Measurements from ENCODE around the gene NDUFB10.
A peak's percentile ranks its signal among the peaks of the same experiment; 100 is the strongest.
"Not testable (repeated sequence)": the region's sequence is repeated elsewhere in the genome, so short reads cannot be mapped to it uniquely, and the experiment has no call there.

Gene NDUFB10

DNA sequence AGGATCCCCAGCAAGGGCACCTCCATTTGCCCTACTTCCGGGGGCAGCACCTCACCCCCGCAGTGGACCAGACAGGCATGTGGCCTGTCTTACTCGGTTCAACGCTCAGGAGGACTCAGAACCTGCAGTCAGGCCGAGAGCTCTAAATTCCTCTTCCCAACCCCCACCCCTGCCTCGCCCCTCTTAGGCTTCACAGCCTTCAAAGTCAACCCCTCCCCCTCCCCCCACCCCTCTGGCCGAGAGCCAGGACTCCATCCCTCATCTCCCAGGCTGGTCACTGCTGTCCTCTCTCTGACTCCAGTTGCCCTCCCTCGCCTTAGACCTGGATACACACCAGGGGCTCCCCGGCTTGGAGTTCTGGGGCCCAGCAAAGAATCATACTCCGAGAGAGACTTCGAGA, 33.1 kb upstream of the NDUFB10 start:
- DNase-seq: no peak

DNA sequence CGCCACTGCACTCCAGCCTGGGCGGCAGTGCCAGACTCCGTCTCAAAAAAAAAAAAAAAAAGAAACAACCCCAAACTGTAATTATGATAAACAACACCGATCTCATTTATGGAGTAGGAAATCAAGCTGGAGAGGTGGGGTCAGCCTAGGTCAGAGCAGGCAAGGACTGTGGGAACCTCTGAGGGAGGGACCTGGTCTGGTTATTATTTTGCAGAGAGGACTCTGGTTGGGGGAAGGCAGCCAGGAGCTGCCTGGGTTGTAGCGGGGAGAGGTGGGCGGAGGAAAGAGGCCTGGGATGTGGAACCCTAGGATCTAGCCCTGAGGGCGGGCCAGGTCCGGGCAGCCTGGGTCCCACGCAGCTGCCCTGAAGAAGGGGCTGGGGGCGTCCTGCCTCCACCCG, 30.2 kb upstream of the NDUFB10 start:
- DNase-seq: no peak

DNA sequence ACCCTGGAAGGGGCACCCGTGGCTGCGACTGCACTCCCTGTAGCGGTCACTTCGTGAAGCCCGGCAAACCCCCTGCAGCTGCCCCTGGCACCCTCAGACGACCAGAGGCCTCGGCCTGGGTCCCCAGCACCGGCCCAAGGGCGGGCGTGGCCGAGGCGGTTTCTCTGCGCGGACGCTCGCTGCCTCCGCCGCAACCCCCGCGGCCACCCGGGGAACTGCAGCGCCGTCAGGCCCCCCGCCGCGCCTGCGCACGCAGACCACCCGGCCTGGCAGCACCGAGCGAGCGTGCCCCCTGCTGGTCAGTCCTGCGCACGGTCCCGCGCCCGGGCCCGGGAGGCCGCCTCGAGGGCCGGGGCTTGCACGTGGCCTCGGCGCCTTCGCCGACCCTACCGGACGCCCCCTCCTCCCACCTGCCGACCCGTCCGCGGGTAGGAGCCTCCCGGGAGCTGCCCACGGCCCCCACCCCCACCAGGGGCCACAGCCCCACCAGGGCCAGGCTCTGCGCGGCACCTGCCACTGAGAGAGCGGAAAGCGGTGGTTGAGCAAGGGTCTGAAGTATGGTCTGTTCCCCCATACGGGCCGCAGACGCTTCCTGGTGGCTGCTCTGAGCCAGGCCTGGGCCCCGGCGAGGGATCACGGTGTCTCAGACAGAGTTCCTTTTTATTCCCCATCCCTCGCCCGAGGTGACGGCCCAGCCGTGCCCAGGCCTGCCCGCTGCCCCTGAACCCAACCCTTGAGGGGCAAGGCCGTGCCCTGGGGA, 29.6 kb upstream of the NDUFB10 start:
- DNase-seq: peak; percentile 51

GRCh38 chr16:1930338-1930720, 29.0 kb upstream of the NDUFB10 start:
- DNase-seq: no peak

DNA sequence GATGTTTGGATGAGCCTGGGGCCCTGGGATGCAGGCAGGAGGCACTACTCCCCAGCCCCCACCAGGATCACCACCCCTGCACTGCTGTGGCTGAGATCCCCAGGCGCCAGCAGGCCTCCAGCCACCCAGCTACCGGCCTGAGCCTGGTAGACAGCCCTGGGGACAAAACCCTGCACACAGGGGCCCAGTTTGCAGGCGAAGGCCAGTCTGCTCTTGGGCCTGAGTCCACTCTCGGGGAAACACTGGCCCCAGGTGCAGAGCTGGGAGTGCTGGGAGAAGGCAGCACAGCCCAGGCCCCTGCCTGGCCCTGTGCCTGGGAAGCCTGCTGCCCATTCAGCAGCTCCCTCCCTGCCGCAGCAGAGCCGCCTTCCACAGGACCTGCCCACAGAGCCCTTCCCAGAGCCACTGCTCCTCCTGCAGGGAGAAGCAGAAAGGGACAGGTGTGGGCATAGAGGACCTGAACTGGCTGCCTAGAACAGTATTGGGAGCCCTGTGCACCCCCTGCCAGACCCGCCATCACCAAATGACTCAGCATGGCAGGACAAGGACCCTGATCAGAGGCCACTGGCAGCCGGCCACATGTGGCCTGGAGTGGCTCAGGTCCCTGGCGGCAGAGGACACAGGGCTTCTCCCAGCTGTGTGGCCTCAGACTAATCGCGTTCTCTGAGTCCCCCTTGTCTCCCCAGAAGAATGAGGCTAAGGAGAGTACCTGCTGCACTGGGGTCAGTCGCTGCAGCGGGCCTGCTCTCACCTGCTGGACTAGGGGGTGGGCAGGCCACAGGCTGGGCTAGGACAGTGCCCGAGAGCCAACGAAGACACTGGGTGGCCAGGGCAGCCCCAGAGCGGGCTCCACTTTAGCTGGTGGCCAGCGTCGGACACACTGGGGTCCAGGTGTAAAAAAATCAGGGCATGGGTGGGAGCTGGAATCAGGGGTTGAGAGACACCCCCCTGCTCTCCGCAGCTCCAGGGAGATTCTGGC, 27.0 kb upstream of the NDUFB10 start:
- DNase-seq: no peak

- no peak for DNase-seq
Measured at GRCh38 chr16:1933097-1933661, 26.2 kb upstream of the NDUFB10 start.

- no peak for DNase-seq
Measured at GRCh38 chr16:1936945-1937479, 22.3 kb upstream of the NDUFB10 start.

DNA sequence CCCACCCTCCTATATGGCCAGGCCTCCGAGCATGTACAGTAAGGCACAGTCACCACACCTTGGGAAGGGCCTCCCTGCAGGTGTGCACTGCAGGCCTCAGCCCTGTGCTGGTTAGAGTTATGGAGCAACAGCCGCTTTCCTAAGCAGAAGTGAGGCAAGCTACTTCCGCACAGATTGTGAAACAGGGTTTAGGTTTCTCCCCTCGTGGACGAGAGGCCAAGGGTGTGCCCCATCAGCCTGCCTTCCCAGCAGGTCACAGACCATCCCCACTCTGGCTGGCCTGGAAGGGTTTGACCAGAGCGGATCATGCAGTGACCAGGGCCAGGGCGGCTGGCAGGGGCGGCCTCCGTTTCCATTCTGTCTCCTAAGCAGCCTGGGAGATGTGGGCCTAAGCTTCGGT, 21.0 kb upstream of the NDUFB10 start:
- DNase-seq: no peak

- DNase-seq: no peak
Measured at GRCh38 chr16:1938910-1939309, 20.4 kb upstream of the NDUFB10 start.

DNA sequence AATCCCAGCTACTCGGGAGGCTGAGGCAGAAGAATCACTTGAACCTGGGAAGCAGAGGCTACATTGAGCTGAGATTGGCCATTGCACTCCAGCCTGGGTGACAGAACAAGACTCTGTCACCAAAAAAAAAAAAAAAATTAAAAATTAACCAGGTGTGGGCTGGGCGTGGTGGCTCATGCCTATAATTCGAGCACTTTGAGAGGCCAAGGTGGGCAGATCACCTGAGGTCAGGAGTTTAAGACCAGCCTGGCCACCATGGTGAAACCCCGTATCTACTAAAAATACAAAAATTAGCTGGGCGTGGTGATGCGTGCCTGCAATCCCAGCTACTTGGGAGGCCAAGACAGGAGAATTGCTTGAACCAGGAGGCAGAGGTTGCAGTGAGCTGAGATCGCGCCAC, 19.5 kb upstream of the NDUFB10 start:
- DNase-seq: not testable (repeated sequence)

DNA sequence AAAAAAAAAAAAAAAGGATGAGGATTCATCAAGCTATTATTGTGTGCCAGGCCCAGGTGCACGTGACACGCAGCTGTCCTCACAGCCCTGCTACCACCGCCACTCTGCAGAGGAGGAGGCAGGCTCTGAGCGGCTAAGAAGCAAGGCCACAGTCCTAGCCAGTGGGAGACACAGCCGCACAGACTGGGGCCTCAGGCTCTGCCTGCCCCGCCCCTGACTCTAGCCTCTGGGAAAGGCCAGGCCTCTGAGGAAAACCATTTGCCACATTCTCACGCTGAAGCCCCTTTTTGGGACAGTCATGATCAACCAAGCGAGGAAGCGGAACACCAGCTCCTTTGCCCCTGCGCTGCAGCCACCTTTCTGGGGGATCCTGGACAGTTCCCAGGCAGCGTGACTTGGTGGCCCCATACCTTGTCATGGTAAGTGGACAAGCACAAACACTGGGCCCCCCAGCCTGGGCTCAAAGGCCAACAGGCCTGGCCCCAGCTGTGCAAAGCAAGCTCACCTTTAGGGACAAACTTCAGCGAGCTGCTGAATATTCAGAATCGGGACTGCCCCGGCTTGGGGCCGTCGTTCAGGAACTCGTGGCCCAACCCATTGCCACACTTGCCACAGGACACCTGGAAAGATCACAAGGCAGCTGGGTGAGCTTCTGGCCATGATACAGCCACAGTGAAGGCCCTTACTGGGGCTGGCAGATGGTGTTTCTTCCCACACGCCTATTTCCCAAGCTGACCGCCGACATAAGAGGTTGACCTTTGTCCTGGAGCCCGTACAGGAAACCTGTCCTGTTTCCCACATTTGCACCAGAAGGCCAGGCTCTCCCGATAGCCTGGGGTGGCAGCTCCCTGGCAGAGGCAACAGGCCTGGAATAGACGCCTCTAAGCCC, 18.8 kb upstream of the NDUFB10 start:
- no peak for DNase-seq

DNA sequence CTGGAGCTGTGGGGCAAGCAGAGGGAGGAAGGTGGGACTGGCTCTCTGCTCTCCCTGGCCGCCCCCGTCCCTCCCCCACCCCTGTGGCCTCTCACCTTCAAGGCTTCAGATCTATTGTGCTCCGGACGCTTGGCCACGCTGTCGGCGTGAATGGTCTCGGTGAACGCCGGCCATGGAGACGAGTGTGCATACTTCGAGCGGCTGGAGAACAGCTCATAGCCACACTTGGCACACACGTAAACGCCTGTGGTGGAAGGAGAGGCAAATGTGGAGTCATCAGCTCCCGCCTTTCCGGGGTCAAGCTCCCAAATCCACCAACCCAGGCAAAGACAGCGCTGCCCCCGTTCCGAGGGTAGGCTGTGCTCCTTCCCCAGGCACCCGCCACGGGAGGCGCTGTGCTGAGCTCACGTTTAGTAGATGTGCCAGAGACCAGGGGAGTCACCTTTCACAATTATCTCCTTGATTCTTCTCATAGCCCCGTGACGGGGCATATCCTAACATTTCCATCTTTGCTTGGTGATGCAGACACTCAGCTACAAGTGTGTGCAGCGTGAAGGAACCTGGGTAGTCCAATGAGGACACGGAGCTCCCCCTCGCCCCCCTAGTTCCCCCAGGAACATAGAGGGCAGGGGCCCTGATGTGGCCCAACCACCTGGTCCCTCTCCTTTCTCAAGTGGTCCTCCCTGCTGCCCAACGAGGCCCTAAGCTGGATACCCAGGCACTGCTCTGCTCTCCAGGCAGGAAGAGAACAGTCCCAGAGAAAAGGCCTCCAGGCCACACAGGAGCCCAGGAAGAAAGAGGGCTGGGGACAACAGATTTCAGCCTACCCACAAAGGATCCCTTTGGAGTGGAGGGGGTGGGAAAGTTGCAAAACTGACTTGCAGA, 17.9 kb upstream of the NDUFB10 start:
- peak; percentile 24 for DNase-seq

DNA sequence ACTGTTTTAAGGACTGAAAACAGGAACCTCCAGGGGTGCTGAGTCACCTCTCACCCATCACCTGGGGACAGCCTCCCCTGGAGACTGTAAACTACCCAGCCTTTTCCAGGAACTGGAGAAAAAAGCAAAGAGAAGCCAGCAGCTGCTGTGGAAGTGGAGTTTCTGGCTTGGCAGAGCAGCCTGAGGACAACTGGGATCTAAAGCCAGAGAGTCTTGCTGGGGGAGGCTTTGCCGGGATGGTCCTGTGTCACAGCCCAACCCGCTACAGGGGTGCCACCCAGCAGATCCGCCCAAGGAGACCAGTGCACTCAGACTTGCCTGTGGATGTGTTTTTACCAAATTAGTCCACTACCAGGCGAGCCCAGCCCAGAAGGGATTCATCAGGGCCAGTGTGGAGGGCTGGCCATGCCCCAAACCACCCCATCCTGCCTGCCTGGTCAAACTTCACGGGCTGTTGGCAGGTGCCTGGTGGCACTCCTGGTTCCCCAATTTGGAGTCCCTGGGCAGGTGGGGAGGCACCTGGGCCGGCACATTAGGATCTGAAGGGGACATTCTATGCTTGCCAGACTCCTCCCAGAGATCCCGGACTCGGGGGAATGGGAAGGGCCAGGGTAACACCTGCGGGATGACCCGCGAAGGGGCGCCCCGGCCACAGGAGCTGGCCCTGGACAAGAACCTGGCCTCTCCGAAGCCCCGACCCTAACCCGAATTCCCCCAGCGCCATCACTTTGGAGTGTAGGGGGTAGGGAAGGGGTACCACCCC, 17.1 kb upstream of the NDUFB10 start:
- no peak for DNase-seq

DNA sequence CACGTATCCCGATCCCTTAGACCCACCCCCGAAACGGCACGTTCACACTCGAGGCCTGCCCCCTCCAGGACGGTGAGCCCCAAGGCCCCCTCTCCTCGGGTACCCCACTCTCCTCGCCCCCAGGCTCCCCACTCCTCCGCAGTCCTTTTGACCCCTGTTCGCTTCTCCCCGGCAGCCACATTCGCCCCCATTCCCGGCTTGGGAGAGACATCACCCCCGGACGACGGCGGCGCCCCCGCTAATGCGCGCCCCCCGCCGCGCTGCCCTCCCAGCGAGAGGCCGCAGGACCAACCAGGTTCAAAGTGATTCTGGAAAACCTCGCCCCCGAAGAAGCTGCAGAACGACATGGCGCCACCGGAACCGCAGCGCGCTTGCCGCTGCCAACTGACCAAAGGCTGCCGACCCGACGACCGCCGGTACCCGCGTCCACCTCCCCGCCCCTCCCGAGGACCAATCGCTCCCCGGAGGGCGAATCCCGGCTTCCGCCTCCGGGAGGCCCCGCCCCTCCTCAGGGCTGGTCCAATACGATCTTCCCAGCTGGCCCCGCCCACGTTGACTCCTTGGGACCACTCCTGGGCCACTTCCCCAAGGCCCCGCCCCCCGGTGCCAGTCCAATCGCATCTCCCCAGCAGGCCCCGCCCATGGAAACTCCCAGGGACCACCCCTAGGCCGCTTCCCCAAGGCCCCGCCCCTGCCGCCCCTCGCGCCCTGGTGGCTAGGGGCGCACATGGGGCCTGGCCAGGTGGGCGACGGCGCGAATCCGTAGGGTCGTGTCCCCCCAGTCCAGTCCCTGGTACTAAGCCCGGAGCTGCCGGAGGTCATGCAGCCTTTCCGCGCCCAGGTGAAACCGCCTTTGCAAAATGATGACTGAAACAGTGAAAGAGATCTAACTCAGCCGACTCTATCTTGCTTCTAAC, 16.3 kb upstream of the NDUFB10 start, which contains the start of gene MSRB1:
Gene MSRB1 (minus strand): TSS at position 390 of the 917 bp plus-strand sequence. CDS start 43 bp downstream, at position 347.
- peak; percentile 91 for DNase-seq

DNA sequence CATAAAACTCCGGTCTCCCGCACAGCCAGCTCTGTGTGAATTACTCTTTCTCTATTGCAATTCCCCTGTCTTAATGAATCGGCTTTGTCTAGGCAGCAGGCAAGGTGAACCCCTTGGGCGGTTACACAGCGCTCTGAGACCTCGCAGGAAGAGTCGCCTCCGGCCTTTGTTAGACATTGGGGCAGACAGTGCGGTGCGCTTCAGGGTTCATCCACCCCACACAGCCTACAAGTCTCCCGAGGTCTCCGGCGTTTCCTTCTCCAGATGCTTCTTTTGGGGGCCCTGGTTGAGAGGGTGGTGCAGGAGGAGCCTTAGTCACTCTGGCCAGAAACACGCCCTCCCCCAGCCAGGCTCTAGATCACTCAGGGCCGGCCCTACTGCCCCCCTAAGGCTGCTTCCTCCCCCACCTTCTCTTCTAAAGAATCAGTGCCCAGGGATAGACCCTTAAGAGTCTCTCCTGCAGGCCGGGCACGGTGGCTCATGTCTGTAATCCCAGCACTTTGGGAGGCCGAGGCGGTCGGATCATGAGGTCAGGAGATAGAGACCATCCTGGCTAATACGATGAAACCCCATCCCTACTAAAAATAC, 14.6 kb upstream of the NDUFB10 start:
- DNase-seq: no peak

DNA sequence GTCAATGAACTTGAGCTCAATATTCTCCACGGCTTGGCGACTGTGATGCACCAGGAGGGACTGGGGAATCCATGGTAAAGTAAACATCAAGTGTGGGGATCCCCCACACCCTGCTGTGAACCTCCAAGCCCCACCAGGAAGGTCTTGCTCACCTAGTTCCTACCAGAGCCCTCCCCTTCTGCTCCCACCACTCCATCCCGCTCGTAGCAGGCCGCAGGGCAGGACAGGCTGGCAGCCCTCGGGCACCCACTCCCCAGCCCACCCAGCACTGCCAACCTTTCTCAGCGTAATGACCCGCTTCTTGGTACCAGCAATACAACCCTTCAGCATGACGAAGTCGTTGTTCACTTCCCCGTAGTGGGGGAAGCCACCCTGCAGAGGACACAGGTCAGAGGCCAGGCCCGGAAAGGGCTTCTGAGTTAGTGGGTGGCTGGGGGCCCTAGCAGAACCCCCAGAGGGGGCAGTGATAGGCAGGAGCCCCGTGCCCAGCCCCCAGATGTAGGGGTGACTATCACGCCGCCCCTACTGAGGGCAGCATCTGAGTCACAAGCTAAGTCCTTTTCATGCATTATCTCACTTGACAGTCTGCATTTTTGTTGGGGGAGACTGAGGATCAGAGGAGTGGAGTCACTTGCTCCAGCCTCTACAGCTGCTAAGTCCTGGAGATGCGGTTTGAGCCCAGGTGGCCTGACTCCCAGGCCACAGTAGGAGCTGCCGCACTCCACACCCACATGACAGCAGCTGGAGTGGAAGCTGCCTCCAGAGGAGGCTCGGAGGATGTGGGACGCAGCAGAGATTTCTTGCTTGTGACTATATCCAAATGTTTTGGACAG, 13.6 kb upstream of the NDUFB10 start:
- no peak for DNase-seq

GRCh38 chr16:1946495-1947368, 12.6 kb upstream of the NDUFB10 start:
- no peak for DNase-seq

All from NCI-H510A treated with DMSO at 0.1 percent for 48 hours (cell line).